NCI-H2227 treated with DMSO at 0.1 percent for 48 hours (cell line): Measurements from ENCODE around the gene RNASE1.
"Not testable (repeated sequence)": the region's sequence is repeated elsewhere in the genome, so short reads cannot be mapped to it uniquely, and the experiment has no call there.

Experiments used
- DNase-seq: peaks from one replicate; lab custom pipeline; 2025; lab: John Stamatoyannopoulos, UW

Gene RNASE1

GRCh38 chr14:20802341-20803084, at the start of gene RNASE1:
RNASE1 (minus strand) TSS chr14:20802844; CDS start chr14:20802068, 776 bp downstream.
- no peak for DNase-seq

GRCh38 chr14:20848955-20849570, 46.4 kb upstream of the RNASE1 start:
- DNase-seq: no peak

GRCh38 chr14:20848316-20848954, 45.8 kb upstream of the RNASE1 start:
- DNase-seq: no peak

GRCh38 chr14:20846560-20846959, 43.9 kb upstream of the RNASE1 start:
- no peak for DNase-seq

- DNase-seq: no peak
Measured at GRCh38 chr14:20841096-20841495, 38.5 kb upstream of the RNASE1 start.

GRCh38 chr14:20837831-20838230, 35.2 kb upstream of the RNASE1 start:
- DNase-seq: no peak

GRCh38 chr14:20836668-20837338, 34.2 kb upstream of the RNASE1 start:
- no peak for DNase-seq

GRCh38 chr14:20834899-20835298, 32.3 kb upstream of the RNASE1 start:
- DNase-seq: no peak

GRCh38 chr14:20830831-20831230, 28.2 kb upstream of the RNASE1 start:
- DNase-seq: no peak

GRCh38 chr14:20828024-20828694, 25.5 kb upstream of the RNASE1 start:
- DNase-seq: not testable (repeated sequence)

GRCh38 chr14:20827326-20827725, 24.7 kb upstream of the RNASE1 start:
- DNase-seq: no peak

- not testable (repeated sequence) for DNase-seq
Measured at GRCh38 chr14:20826666-20827065, 24.0 kb upstream of the RNASE1 start.

GRCh38 chr14:20823859-20824258, 21.2 kb upstream of the RNASE1 start:
- DNase-seq: no peak

- not testable (repeated sequence) for DNase-seq
Measured at GRCh38 chr14:20821521-20822108, 19.0 kb upstream of the RNASE1 start.

GRCh38 chr14:20820063-20820904, 17.6 kb upstream of the RNASE1 start:
- DNase-seq: no peak

- no peak for DNase-seq
Measured at GRCh38 chr14:20818861-20819260, 16.2 kb upstream of the RNASE1 start.

GRCh38 chr14:20815946-20816345, 13.3 kb upstream of the RNASE1 start:
- DNase-seq: not testable (repeated sequence)

- no peak for DNase-seq
Measured at GRCh38 chr14:20811986-20812975, 9.6 kb upstream of the RNASE1 start.

- DNase-seq: no peak
Measured at GRCh38 chr14:20809917-20810316, 7.3 kb upstream of the RNASE1 start.

- no peak for DNase-seq
Measured at GRCh38 chr14:20808162-20808483, 5.5 kb upstream of the RNASE1 start.
